Skeletal muscle tissue (tissue), 4 donors: ENCODE measurements around the gene ATG9A. TPM values are rescaled to one million over a fixed set of nuclear protein-coding genes. Genes with fewer than 3 reads are reported as not detected.
A peak's percentile ranks its signal among the peaks of the same experiment; 100 is the strongest.

Experiments used
- H3K27ac ChIP-seq: one replicate; pipeline ENCODE4 v1.7.0; 2013; ENCODE audit warnings: mild to moderate bottlenecking, low read depth, low read length, inconsistent platforms
- H3K27me3 ChIP-seq, 3 donors: one replicate each; pipeline ENCODE4 v1.7.0; 2013; ENCODE audit warnings: low read length in 3 of 3; ENCODE audit not compliant: control insufficient read depth in 3 of 3, insufficient read depth in 3 of 3
- H3K36me3 ChIP-seq, 3 donors: one replicate each; pipeline ENCODE4 v1.7.0; 2013; ENCODE audit warnings: low read length in 3 of 3; ENCODE audit not compliant: control insufficient read depth in 3 of 3, insufficient read depth in 3 of 3
- H3K4me1 ChIP-seq, 3 donors: one replicate each; pipeline ENCODE4 v1.7.0; 2013; ENCODE audit warnings: low read length in 3 of 3, mild to moderate bottlenecking in 3 of 3; ENCODE audit not compliant: control insufficient read depth in 3 of 3, insufficient read depth in 3 of 3
- H3K4me3 ChIP-seq, 3 donors: one replicate each; pipeline ENCODE4 v1.7.0; 2013; ENCODE audit warnings: low read length in 3 of 3
- H3K9ac ChIP-seq, 3 donors: one replicate each; pipeline ENCODE4 v1.7.0; 2013; ENCODE audit warnings: low read length in 3 of 3, mild to moderate bottlenecking in 3 of 3, moderate library complexity in 2 of 3, low read depth in 1 of 3
- H3K9me3 ChIP-seq, 3 donors: one replicate each; pipeline ENCODE4 v1.7.0; 2013; ENCODE audit warnings: low read length in 3 of 3; ENCODE audit not compliant: control insufficient read depth in 3 of 3
- total RNA-seq: library from RNA; depleted of rRNA; stranded (reverse); fragments of >200 nt; gene quantifications from one replicate; pipeline ENCODE4 v1.2.3, GENCODE V29; 2014
- donor health status: Osteomylitis.

ATG9A gene
- total RNA-seq, 1 donor from 2014 or later, result 16.7 TPM

DNA sequence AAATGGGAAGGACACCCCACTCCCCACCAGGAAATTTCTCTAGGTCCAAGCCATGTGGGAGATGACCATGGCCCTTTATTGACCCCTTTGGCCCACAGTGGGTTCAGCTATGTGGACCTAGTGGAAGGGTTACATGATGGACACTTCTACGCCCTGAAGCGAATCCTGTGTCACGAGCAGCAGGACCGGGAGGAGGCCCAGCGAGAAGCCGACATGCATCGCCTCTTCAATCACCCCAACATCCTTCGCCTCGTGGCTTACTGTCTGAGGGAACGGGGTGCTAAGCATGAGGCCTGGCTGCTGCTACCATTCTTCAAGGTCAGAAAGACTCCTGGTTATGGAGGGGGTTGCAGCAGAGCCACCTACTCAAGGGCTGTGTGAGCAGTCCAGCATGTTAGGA lies 17.1 kb upstream of the ATG9A start:
- Histone ChIP-seq H3K27ac (no peak overlapping the region), H3K9ac (peak overlapping the region in 1 of 3 donors; percentile 95), H3K27me3 (no peaks in the 10 kb centered on the region), H3K4me1 (peaks cover 59 to 72% (median 65%) of the 10 kb centered on the region in 3 donors), H3K36me3 (peaks cover 36 to 42% (median 42%) of the 10 kb centered on the region in 3 donors), H3K4me3 (no peak overlapping the region), H3K9me3 (no peaks in the 10 kb centered on the region)

DNA sequence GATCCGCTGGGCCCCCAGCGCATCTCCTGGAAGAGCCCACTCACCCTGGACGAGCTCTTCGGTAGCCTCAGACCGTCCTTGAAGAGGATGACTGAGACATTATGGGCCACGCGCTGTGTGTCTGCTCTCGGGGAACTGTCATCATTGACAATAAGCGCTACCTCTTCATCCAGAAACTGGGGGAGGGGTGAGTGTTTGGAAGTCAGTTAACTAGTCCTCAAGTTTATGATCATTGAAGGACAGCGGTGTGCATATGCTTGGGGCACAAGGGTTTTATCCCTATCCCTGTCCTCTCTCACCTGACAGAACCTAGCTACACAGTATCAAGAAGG lies 16.4 kb upstream of the ATG9A start:
- Histone ChIP-seq H3K27ac (peak overlapping the region; percentile 86), H3K36me3 (peaks cover 29 to 35% (median 35%) of the 10 kb centered on the region in 3 donors), H3K9me3 (no peaks in the 10 kb centered on the region), H3K4me1 (peaks cover 52 to 65% (median 58%) of the 10 kb centered on the region in 3 donors), H3K27me3 (no peaks in the 10 kb centered on the region), H3K9ac (peak overlapping the region; percentile 94 to 96 (median 95)), H3K4me3 (peak overlapping the region; percentile 89 to 97 (median 95))

DNA sequence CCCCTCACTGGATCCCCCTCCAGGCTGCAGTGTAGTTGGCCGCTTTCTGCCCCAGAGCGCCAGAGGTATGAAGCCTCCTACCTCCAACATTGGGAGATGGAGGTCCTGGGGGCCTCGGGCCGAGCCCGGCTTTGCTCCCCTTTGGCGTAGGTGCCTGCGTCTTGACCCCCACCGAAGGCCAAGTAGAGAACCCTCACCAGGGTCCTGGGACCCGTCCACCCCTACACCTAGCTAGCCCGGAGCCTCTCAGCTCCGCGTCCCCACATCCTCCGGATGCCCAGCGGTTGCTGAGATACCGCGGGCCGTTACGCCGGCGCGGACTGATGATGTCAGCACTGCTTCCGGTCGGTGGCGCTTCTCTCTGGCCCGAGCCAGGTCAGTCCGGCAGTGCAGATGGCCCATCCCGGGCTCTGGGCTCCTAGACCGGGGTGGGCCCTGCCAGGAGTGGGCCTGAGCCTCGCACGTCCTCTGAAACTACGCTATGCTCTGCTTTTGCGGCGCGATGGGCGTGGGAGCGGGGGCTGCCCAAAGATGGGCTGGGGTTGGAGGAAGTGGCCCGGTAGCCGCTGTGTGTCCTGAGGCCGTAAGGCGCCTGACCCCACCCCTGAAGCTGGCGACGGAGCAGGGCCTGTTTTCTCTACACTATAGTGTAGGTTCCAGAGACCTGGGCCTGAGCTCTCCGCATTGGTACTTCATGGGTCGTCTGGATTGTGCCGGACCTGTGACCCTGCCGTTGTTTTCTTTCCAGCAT lies 15.9 kb upstream of the ATG9A start, which contains the start of the genes GLB1L and STK16:
GLB1L (minus strand) TSS at position 297 of the 751 bp plus-strand sequence. CDS start 1,871 bp downstream, outside the sequence.
STK16 (plus strand) TSS at position 332 of the 751 bp plus-strand sequence. CDS start 521 bp downstream, outside the sequence.
- Histone ChIP-seq H3K27me3 (no peaks in the 10 kb centered on the region), H3K36me3 (peaks cover 23 to 30% (median 29%) of the 10 kb centered on the region in 3 donors), H3K27ac (peak within 1 kb of the TSS; percentile 86), H3K4me1 (peaks cover 47 to 60% (median 53%) of the 10 kb centered on the region in 3 donors), H3K9ac (peak within 1 kb of the TSS; percentile 94 to 96 (median 95)), H3K4me3 (peak within 1 kb of the TSS; percentile 89 to 97 (median 95)), H3K9me3 (no peaks in the 10 kb centered on the region)

DNA sequence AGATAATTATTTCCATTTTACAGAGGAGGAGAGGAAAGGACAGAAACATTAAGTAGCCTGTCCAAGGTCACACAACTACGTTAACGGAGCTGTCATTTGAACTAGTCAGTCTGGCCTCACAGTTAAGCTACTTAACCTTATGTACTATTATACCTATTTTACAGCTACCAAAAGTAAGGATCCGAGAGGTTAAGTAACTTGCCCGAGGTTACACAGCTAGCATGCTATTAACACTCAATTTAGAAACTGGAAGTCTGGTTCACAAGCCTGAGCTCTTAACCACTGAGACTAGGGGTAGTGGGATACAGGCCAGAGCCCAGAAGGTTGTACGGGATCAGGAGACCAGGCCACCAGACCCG lies 15.3 kb upstream of the ATG9A start:
- peak overlapping the region; percentile 86 for H3K27ac ChIP-seq
- peaks cover 42 to 54% (median 47%) of the 10 kb centered on the region in 3 donors for H3K4me1 ChIP-seq
- no peaks in the 10 kb centered on the region for H3K27me3 ChIP-seq
- peak overlapping the region; percentile 94 to 96 (median 95) for H3K9ac ChIP-seq
- H3K36me3 ChIP-seq, result peaks cover 18 to 24% (median 24%) of the 10 kb centered on the region in 3 donors
- peak overlapping the region; percentile 89 to 97 (median 95) for H3K4me3 ChIP-seq
- no peaks in the 10 kb centered on the region for H3K9me3 ChIP-seq

DNA sequence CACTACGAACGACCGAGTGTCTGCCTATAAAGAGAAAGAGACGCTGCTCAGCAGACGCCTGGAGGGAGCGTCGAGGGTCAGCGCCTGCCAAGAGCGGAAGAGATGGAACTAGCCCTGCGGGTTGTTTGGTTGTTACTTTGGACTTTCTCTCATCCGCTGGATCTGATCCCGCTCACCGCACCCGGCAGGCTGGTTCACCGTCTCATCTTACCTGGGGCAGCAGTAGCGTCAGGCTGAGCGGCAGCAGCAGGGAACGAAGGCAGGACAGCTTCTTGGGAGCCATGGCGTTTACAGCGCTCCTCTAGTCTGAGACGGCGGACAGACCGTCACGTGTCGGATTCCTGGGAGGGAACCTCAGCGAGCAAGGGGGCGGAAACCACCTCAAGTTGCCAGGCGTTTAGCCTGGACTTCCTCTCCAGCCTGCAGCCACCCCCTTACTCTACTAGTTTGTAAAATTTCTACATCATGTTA lies 13.9 kb upstream of the ATG9A start:
- H3K27ac ChIP-seq, result no peak overlapping the region
- peaks cover 8 to 15% (median 11%) of the 10 kb centered on the region in 3 donors for H3K36me3 ChIP-seq
- peak overlapping the region in 2 of 3 donors; percentile 34 to 63 for H3K4me3 ChIP-seq
- no peak overlapping the region for H3K9ac ChIP-seq
- H3K4me1 ChIP-seq, result peaks cover 28 to 40% (median 34%) of the 10 kb centered on the region in 3 donors
- H3K27me3 ChIP-seq, result no peaks in the 10 kb centered on the region
- H3K9me3 ChIP-seq, result no peaks in the 10 kb centered on the region

DNA sequence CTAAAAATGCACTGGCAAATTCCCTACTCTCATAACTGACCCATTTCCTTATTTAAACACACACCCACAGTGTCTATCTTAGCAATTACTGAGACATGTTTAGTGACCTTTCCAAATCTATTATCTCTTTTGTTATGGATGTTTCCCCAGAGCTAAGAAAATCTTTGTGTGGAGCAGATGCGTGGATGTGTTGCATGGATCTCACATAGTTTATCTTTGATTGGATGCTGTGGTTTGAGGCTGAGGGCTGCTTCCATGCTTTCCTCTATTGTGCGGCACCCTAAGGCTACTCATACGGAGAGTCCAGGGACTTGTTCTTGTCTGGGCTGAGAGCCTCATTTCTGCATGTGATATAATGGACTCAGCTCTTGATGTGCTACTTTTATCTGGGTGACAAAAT lies 4.9 kb upstream of the ATG9A start:
- Histone ChIP-seq H3K27ac (no peak overlapping the region), H3K4me3 (no peak overlapping the region), H3K4me1 (peaks cover 8 to 12% (median 9%) of the 10 kb centered on the region in 3 donors), H3K9me3 (no peaks in the 10 kb centered on the region), H3K9ac (no peak overlapping the region), H3K27me3 (no peaks in the 10 kb centered on the region), H3K36me3 (peaks cover 48 to 70% (median 68%) of the 10 kb centered on the region in 3 donors)

DNA sequence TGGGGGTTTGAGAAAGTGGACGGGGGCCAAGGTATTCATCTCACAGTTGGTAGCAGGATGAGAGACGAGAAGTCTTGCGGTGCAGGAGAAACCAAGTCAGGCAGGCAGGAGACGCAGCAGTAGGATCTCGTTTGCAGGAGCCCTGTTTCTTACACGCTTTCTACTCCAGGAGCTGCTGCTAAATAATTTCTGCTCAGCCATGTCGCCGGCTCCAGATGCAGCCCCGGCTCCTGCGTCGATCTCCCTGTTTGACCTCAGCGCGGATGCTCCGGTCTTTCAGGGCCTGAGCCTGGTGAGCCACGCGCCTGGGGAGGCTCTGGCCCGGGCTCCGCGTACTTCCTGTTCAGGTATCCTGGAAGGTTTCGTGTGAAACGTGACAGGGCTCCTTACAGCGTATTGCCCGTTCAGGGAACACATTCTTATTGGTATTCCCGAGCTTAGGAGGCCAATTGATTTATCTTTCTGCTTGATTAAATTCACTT lies 664 bp upstream of the ATG9A start:
- peak overlapping the region; percentile 93 for H3K27ac ChIP-seq
- peaks cover 23 to 30% (median 25%) of the 10 kb centered on the region in 3 donors for H3K4me1 ChIP-seq
- H3K4me3 ChIP-seq, result peak overlapping the region; percentile 84 to 98 (median 92)
- H3K9ac ChIP-seq, result peak overlapping the region; percentile 91 to 96 (median 95)
- no peaks in the 10 kb centered on the region for H3K27me3 ChIP-seq
- H3K9me3 ChIP-seq, result no peaks in the 10 kb centered on the region
- H3K36me3 ChIP-seq, result peaks cover 40 to 54% (median 52%) of the 10 kb centered on the region in 3 donors

DNA sequence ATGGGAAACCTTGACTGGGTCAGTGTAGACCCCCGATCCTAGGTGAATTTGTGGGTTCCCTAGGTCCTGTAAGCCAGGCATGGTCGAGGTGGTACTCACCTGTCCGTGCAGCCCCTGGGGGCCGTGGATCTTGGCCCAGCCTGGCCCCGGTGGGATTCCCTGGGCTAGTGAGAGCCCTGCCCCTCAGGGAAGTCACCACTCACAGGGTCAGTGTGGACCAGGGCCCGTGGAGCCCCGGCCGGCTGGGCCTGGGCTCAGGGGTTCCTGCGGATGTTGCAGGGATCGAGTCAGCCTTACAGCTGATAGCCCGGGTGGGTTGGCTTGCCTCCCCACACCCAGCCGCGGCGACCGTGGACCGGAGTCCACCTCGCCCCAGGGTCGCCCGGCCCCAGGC lies 528 bp downstream of the ATG9A start:
- H3K36me3 ChIP-seq, result peaks cover 39 to 54% (median 52%) of the 10 kb centered on the region in 3 donors

DNA sequence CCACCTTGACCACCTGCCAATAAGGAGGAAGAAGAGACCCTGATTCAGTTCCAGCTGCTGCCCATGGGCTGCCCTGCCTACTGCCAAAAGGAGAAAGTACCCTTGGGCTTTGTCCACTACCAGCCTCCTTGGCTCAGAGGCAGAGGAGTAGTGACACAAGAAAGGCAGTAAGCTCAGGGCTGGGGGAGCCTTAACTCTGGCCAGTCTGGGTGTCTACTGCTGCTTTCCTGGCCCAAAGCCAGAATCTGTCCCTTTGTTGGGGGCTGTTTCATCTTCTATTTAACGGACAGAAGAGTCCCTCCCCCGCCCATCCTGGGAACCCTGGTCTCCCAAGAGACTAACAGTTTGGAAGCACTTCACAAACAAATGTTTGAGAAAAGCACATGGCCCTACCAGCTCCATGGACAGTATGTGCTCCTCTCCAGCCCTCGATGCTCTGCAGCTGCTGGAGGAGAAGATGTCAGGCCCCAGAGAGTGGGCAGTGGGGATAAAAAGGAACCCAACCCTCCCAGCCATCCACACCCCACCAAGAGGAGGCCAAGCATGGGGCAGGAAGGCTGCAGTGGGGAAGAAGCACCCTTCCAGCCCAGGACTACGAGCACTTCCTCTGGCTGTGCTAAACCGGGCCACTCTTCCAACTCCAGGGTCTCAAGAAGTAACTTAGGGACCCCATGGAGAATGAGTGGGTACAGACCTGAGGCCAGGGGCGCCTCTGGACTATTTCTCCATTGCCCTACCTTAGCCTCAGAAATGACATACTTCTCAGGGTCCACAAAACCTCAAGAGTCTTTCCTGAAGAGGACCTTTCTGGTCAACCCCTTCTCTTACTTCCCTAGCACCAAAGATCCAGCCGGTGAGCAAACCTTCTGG lies 1.2 kb downstream of the ATG9A start:
- H3K4me3 ChIP-seq, result peak overlapping the region; percentile 88 to 91 (median 90)
- H3K9ac ChIP-seq, result peak overlapping the region; percentile 91 to 98 (median 96)
- H3K36me3 ChIP-seq, result peaks cover 42 to 54% (median 52%) of the 10 kb centered on the region in 3 donors
- H3K27me3 ChIP-seq, result no peaks in the 10 kb centered on the region
- H3K9me3 ChIP-seq, result no peaks in the 10 kb centered on the region
- peak overlapping the region; percentile 93 for H3K27ac ChIP-seq
- peaks cover 23 to 30% (median 25%) of the 10 kb centered on the region in 3 donors for H3K4me1 ChIP-seq

More for the DNA sequence above, 528 bp downstream of the ATG9A start:
- no peaks in the 10 kb centered on the region for H3K27me3 ChIP-seq
- peak overlapping the region; percentile 91 to 98 (median 96) for H3K9ac ChIP-seq
- H3K4me3 ChIP-seq, result peak overlapping the region; percentile 88 to 91 (median 90)
- H3K27ac ChIP-seq, result peak overlapping the region; percentile 93
- H3K4me1 ChIP-seq, result peaks cover 23 to 30% (median 25%) of the 10 kb centered on the region in 3 donors
- H3K9me3 ChIP-seq, result no peaks in the 10 kb centered on the region
